HEK293 (cell line): Measurements from ENCODE around the gene LRRC26.

Experiments used
- CTCF ChIA-PET: fragments of 350-600 bp; formaldehyde crosslinking; extraction: SDS; loops from one replicate; lab custom pipeline; 2021; ENCODE audit warnings: antibody characterized with exemption; lab: Yijun Ruan, JAX
- POLR2A ChIA-PET: fragments of 300-600 bp; formaldehyde crosslinking; extraction: SDS; loops from one replicate; lab custom pipeline; 2020; ENCODE audit warnings: antibody characterized with exemption, inconsistent platforms; lab: Yijun Ruan, JAX
- H3K27ac ChIP-seq: fragments of 200-500 bp; sonication (Bioruptor generic); 2 replicates; pipeline ENCODE4 v1.5.1; 2014; ENCODE audit warnings: low read depth, low read length, control low read depth, inconsistent platforms; ENCODE audit errors: extremely low read depth
- H3K36me3 ChIP-seq, 2 experiments: fragments of 200-500 bp in 1 of 2; sonication (Bioruptor generic) in 1 of 2; 1 replicate in 1 of 2; 2 replicates in 1 of 2; pipeline ENCODE4 v1.5.1; 2014 to 2017; ENCODE audit warnings: inconsistent platforms in 2 of 2, low read length in 2 of 2; ENCODE audit not compliant: control insufficient read depth in 2 of 2, insufficient read depth in 1 of 2
- H3K4me1 ChIP-seq: fragments of 200-500 bp; sonication (Bioruptor generic); 2 replicates; pipeline ENCODE4 v1.5.1; 2014; ENCODE audit warnings: mild to moderate bottlenecking, low read length, inconsistent platforms; ENCODE audit not compliant: control insufficient read depth, insufficient read depth
- H3K4me3 ChIP-seq: 2 replicates; pipeline ENCODE4 v1.5.1; 2011; ENCODE audit warnings: low read depth, mild to moderate bottlenecking, control low read depth, low read length, moderate library complexity
- H3K9me3 ChIP-seq: fragments of 200-500 bp; sonication (Bioruptor generic); 2 replicates; pipeline ENCODE4 v1.5.1; 2014; ENCODE audit warnings: low read depth, low read length, inconsistent platforms; ENCODE audit not compliant: control insufficient read depth, insufficient read depth
- EGR2 ChIP-seq: fragments of 450-650 bp; formaldehyde crosslinking; IDR thresholded peaks from 2 replicates; pipeline ENCODE4 v1.5.1; 2016; ENCODE audit warnings: low read depth, missing biosample characterization, missing genetic modification characterization
- ZNF133 ChIP-seq: fragments of 450-650 bp; formaldehyde crosslinking; IDR thresholded peaks from 2 replicates; pipeline ENCODE4 v1.5.1; 2016; ENCODE audit warnings: missing biosample characterization, missing genetic modification characterization
- ZNF76 ChIP-seq: fragments of 450-650 bp; formaldehyde crosslinking; IDR thresholded peaks from 2 replicates; pipeline ENCODE4; 2016; ENCODE audit warnings: low read depth, missing biosample characterization, missing genetic modification characterization, borderline replicate concordance
- ZNF830 ChIP-seq: fragments of 450-650 bp; IDR thresholded peaks from 2 replicates; pipeline ENCODE4 v1.5.0; 2018; ENCODE audit warnings: missing biosample characterization, missing genetic modification characterization, low read depth, mild to moderate bottlenecking, moderate library complexity
- TF ChIP-seq, protein P1 (sequence below): fragments of 450-650 bp; formaldehyde crosslinking; conservative IDR thresholded peaks from 2 replicates; pipeline ENCODE4 v1.5.1; 2016; ENCODE audit warnings: low read depth, missing biosample characterization, missing genetic modification characterization
- TF ChIP-seq, protein P2 (sequence below): fragments of 450-650 bp; IDR thresholded peaks from 2 replicates; pipeline ENCODE4 v1.5.1; 2018; ENCODE audit warnings: missing biosample characterization, mild to moderate bottlenecking, missing genetic modification characterization
- TF ChIP-seq, protein P3 (sequence below): fragments of 450-650 bp; formaldehyde crosslinking; IDR thresholded peaks from 2 replicates; pipeline ENCODE4 v1.5.1; 2016; ENCODE audit warnings: missing biosample characterization, missing genetic modification characterization

LRRC26 gene

DNA sequence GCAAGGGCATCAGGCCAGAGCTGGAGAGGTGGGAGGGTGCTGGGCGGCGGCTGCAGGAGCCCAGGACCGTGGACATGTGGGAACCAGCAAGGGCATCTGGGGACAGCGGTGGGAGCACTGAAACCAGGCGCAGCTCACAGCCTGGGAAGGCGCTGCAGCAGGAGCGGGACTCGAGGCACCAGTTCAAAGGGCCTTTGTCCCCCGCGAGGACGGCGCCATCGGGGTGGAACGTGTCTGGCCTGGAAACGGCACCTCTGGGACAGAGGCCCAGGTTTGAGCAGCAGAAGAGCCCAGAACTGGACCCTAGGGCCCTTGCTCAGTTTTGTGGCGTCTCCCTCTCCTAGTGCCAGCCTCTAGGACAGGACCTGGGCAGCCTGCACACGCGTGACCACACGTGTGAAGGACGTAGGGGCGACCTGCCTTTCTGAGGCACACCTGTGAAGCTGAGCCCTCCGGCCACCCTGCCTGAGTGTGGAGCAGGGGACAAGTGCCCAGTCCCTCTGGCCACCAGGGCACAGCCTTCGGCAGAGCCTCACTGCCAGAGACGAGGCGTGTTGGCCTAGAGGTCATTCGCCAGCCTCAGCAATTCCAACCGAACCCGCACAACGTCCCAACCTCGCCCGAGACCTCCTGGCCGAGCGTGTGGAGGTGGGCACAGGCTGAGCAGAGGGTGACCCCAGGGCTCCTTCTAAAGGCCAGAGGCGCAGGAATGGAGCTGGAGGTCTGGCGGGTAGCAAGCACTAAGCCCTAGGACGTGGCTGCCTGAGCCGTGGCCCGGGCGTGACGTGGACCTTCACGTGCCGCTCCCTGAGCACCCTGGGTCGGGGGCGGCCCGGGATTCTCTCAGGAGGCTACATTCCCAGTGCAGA lies 4.2 kb upstream of the LRRC26 start (continued):
- TF ChIP-seq, protein P1, sequence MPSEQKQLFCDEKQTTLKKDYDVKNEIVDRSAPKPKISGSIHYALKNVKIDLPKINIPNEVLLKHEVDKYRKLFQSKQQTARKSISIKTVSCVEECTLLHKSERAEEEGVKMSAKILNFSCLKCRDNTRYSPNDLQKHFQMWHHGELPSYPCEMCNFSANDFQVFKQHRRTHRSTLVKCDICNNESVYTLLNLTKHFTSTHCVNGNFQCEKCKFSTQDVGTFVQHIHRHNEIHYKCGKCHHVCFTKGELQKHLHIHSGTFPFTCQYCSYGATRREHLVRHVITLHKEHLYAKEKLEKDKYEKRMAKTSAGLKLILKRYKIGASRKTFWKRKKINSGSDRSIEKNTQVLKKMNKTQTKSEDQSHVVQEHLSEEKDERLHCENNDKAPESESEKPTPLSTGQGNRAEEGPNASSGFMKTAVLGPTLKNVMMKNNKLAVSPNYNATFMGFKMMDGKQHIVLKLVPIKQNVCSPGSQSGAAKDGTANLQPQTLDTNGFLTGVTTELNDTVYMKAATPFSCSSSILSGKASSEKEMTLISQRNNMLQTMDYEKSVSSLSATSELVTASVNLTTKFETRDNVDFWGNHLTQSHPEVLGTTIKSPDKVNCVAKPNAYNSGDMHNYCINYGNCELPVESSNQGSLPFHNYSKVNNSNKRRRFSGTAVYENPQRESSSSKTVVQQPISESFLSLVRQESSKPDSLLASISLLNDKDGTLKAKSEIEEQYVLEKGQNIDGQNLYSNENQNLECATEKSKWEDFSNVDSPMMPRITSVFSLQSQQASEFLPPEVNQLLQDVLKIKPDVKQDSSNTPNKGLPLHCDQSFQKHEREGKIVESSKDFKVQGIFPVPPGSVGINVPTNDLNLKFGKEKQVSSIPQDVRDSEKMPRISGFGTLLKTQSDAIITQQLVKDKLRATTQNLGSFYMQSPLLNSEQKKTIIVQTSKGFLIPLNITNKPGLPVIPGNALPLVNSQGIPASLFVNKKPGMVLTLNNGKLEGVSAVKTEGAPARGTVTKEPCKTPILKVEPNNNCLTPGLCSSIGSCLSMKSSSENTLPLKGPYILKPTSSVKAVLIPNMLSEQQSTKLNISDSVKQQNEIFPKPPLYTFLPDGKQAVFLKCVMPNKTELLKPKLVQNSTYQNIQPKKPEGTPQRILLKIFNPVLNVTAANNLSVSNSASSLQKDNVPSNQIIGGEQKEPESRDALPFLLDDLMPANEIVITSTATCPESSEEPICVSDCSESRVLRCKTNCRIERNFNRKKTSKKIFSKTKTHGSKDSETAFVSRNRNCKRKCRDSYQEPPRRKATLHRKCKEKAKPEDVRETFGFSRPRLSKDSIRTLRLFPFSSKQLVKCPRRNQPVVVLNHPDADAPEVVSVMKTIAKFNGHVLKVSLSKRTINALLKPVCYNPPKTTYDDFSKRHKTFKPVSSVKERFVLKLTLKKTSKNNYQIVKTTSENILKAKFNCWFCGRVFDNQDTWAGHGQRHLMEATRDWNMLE: no peak
- TF ChIP-seq, protein P2, sequence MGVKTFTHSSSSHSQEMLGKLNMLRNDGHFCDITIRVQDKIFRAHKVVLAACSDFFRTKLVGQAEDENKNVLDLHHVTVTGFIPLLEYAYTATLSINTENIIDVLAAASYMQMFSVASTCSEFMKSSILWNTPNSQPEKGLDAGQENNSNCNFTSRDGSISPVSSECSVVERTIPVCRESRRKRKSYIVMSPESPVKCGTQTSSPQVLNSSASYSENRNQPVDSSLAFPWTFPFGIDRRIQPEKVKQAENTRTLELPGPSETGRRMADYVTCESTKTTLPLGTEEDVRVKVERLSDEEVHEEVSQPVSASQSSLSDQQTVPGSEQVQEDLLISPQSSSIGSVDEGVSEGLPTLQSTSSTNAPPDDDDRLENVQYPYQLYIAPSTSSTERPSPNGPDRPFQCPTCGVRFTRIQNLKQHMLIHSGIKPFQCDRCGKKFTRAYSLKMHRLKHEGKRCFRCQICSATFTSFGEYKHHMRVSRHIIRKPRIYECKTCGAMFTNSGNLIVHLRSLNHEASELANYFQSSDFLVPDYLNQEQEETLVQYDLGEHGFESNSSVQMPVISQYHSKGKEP (tag by site-specific recombination): no peak
- TF ChIP-seq ZNF830: no peak
- TF ChIP-seq ZNF76 (tag by site-specific recombination): no peak

DNA sequence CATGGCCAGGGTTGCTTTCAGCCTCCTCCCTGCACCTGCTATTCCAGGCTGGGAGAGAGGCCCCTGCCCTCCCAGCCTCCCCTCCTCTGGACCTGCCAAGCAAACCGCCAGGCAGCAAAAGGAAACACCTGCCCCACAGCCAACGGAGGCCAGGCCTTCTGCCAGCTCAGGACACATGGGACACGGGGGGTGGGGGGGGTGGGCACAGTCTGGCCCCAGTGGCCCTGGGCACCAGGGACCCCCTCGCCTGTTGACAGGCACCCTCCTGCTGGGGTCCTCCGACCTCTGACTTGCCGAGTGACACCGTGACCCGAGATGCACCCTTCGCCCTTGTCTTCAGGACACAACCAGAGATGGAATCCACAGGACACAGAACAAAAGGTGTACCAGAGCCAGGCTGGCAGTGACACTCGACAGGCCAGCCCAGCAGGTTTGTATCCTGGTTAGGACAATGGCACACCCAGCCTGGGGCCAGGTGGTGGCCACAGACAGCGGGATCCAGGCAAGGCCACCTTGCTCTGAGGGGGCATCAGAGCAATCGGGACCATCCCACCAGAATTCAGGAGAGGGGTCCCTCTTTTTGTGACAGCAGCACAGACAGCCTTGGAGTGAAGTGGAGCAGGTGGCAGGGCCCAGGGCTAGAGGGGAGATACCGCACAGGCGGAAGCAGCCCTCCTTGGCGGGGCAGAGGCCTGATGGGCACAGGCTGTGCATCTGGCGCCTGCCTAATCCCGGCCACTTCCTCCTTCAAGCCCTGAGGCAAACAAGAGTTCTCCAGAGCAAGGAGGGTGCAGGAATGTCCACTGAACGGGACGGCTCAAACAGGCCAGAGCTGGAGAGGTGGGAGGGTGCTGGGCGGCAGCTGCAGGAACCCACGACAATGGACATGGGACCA lies 3.3 kb upstream of the LRRC26 start:
- H3K4me1 ChIP-seq: no peaks in the 10 kb centered on the region; the same call in 1 of the 2 replicates
- ChIA-PET POLR2A (interaction anchor here (0.6 to 7.4 kb wide), 5 partner anchors 11 to 88 kb away, joined by 3 to 53 read pairs (median 3); partner anchors contain the start of gene TUBB4B), CTCF (interaction anchor here (0.8 to 1.1 kb wide), 2 partner anchors 63 to 64 kb away, joined by 3 read pairs; no protein-coding TSS in a partner anchor)
- no peaks in the 10 kb centered on the region for H3K9me3 ChIP-seq
- H3K36me3 ChIP-seq: peaks cover 0 to 13% of the 10 kb centered on the region in 2 experiments; a peak in 1 of 3 replicates
- H3K27ac ChIP-seq: no peak overlapping the region
- H3K4me3 ChIP-seq: no peak overlapping the region
- TF ChIP-seq, protein P3, sequence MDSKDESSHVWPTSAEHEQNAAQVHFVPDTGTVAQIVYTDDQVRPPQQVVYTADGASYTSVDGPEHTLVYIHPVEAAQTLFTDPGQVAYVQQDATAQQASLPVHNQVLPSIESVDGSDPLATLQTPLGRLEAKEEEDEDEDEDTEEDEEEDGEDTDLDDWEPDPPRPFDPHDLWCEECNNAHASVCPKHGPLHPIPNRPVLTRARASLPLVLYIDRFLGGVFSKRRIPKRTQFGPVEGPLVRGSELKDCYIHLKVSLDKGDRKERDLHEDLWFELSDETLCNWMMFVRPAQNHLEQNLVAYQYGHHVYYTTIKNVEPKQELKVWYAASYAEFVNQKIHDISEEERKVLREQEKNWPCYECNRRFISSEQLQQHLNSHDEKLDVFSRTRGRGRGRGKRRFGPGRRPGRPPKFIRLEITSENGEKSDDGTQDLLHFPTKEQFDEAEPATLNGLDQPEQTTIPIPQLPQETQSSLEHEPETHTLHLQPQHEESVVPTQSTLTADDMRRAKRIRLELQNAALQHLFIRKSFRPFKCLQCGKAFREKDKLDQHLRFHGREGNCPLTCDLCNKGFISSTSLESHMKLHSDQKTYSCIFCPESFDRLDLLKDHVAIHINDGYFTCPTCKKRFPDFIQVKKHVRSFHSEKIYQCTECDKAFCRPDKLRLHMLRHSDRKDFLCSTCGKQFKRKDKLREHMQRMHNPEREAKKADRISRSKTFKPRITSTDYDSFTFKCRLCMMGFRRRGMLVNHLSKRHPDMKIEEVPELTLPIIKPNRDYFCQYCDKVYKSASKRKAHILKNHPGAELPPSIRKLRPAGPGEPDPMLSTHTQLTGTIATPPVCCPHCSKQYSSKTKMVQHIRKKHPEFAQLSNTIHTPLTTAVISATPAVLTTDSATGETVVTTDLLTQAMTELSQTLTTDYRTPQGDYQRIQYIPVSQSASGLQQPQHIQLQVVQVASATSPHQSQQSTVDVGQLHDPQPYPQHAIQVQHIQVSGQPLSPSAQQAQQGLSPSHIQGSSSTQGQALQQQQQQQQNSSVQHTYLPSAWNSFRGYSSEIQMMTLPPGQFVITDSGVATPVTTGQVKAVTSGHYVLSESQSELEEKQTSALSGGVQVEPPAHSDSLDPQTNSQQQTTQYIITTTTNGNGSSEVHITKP (tag by site-specific recombination): peak; percentile 28; the same call in 1 of the 2 replicates
- TF ChIP-seq EGR2: peak; percentile 57; the same call in 1 of the 2 replicates
- no peak for TF ChIP-seq ZNF133 (tag by site-specific recombination)
- TF ChIP-seq, all 188 proteins: peak for 2
